ENCODE data around the gene RESP18.

DNA sequence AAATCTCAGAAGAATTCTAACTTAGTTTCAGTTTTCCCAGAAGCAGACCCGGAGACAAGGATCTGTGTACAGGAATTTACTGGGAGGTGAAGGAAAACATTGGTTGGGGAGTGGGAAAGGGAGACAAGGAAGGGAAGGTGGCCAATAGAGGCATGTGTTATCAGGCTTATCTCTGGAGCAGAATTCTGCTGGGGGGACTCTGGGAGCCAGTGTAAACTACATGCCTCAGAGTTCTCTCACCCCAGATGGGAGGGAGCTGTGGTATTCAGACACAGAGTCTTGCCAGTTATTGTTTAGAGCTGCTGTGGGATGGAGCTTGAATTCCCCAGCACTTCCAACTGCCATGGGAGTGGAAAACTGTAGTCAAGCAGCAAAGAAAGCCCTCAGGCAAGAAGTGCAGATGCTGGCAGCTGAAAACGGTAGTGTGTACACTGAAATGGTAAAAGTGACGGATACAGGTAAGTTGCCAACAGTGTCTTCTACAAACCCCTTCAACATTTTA is 36.2 kb upstream of the RESP18 start:
- no peak for TF ChIP-seq EZH2 (IDR thresholded peaks at IDR 0.05; ENCODE audit: low read length, missing control alignments)
- TF ChIP-seq, protein P1, sequence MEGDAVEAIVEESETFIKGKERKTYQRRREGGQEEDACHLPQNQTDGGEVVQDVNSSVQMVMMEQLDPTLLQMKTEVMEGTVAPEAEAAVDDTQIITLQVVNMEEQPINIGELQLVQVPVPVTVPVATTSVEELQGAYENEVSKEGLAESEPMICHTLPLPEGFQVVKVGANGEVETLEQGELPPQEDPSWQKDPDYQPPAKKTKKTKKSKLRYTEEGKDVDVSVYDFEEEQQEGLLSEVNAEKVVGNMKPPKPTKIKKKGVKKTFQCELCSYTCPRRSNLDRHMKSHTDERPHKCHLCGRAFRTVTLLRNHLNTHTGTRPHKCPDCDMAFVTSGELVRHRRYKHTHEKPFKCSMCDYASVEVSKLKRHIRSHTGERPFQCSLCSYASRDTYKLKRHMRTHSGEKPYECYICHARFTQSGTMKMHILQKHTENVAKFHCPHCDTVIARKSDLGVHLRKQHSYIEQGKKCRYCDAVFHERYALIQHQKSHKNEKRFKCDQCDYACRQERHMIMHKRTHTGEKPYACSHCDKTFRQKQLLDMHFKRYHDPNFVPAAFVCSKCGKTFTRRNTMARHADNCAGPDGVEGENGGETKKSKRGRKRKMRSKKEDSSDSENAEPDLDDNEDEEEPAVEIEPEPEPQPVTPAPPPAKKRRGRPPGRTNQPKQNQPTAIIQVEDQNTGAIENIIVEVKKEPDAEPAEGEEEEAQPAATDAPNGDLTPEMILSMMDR (conservative IDR thresholded peaks at IDR 0.05 in 1 of 2, IDR thresholded peaks at IDR 0.05 in 1 of 2; ENCODE audit: low read depth in 1 of 2, low read length in 2 of 2), result no peak
